ENCODE results near the gene LY6G6C.

GRCh38 chr6:31763619-31763940 lies 42.0 kb upstream of the LY6G6C start:
- TF ChIP-seq MAX (IDR thresholded peaks at IDR 0.05; ENCODE audit: low read depth, low read length) (no peak), NFIC (IDR thresholded peaks at IDR 0.05; ENCODE audit: low read depth, low read length) (no peak)

Measured in GM12878 (cell line).